Immature natural killer cell (primary cell): ENCODE results near the gene ADK. TPM values are rescaled to one million over a fixed set of nuclear protein-coding genes. Genes with fewer than 3 reads are reported as not detected.
"Not testable (repeated sequence)": the region's sequence is repeated elsewhere in the genome, so short reads cannot be mapped to it uniquely, and the experiment has no call there.

Source experiments
- DNase-seq, 3 donors: peaks; one replicate each; pipeline ENCODE4 v3.0.0; 2022; ENCODE audit warnings: mixed read lengths in 1 of 3
- H3K27ac Mint-ChIP-seq, 6 donors: one replicate each; pipeline ENCODE4 v1.8.0; 2020; ENCODE audit warnings: mixed read lengths in 6 of 6, mild to moderate bottlenecking in 5 of 6, inconsistent platforms in 4 of 6, moderate library complexity in 3 of 6
- H3K27me3 Mint-ChIP-seq, 3 donors: one replicate each; pipeline ENCODE4 v1.8.0; 2020 to 2021; ENCODE audit warnings: low read depth in 3 of 3, mild to moderate bottlenecking in 3 of 3, mixed read lengths in 3 of 3, moderate library complexity in 3 of 3, inconsistent platforms in 1 of 3
- H3K36me3 Mint-ChIP-seq, 3 donors: one replicate each; pipeline ENCODE4 v1.8.0; 2020; ENCODE audit warnings: mixed read lengths in 3 of 3, inconsistent platforms in 2 of 3, mild to moderate bottlenecking in 2 of 3
- H3K4me1 Mint-ChIP-seq, 2 donors: one replicate each; pipeline ENCODE4 v1.8.0; 2020; ENCODE audit warnings: inconsistent platforms in 2 of 2, mild to moderate bottlenecking in 2 of 2, mixed read lengths in 2 of 2, moderate library complexity in 1 of 2
- H3K4me3 Mint-ChIP-seq, 5 donors: one replicate each; pipeline ENCODE4 v1.8.0; 2020; ENCODE audit warnings: mild to moderate bottlenecking in 5 of 5, mixed read lengths in 5 of 5, inconsistent platforms in 3 of 5, moderate library complexity in 3 of 5
- H3K9me3 Mint-ChIP-seq, 6 donors: one replicate each; pipeline ENCODE4 v1.8.0; 2020; ENCODE audit warnings: mild to moderate bottlenecking in 6 of 6, mixed read lengths in 6 of 6, inconsistent platforms in 4 of 6, moderate library complexity in 3 of 6
- polyA plus RNA-seq, 3 donors: library from polyadenylated mRNA; unstranded; fragments of 300-500 nt; fragmentation: Illumina TruSeq; gene quantifications; one replicate each; pipeline ENCODE4 v1.2.3, GENCODE V29; 2021

ADK gene
- polyA plus RNA-seq, 3 donors from 2014 or later = 26.9 to 36.7 (median 28.4) TPM

GRCh38 chr10:74480778-74481177 is 329.8 kb downstream of the ADK start:
- no peak for DNase-seq
- Mint-ChIP-seq H3K4me1 (no peaks in the 10 kb centered on the region), H3K4me3 (no peak overlapping the region), H3K9me3 (peaks cover 0 to 6% (median 2%) of the 10 kb centered on the region in 6 donors), H3K27me3 (peaks cover 0 to 4% (median 2%) of the 10 kb centered on the region in 3 donors), H3K27ac (no peak overlapping the region), H3K36me3 (peaks cover 15 to 23% (median 18%) of the 10 kb centered on the region in 3 donors)

DNA sequence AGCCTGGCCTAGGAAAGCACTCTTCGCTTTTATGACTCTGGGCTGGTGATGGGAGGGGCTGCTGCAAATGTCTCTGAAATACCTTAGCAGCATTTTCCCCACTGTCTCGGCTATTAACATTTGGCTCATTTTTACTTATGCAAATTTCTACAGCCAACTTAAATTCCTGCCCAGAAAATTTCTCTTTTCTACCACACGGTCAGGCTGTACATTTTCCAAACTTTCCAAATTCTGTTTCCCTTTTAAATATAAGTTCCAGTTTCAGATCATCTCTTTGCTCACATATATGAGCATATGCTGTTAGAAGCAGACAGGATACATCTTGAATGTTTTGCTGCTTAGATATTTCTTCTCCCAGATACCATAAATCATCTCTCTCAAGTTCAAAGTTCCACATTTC is 332.3 kb downstream of the ADK start:
- H3K27ac Mint-ChIP-seq = no peak overlapping the region
- H3K4me3 Mint-ChIP-seq = no peak overlapping the region
- H3K27me3 Mint-ChIP-seq = peaks cover 0 to 4% (median 2%) of the 10 kb centered on the region in 3 donors

DNA sequence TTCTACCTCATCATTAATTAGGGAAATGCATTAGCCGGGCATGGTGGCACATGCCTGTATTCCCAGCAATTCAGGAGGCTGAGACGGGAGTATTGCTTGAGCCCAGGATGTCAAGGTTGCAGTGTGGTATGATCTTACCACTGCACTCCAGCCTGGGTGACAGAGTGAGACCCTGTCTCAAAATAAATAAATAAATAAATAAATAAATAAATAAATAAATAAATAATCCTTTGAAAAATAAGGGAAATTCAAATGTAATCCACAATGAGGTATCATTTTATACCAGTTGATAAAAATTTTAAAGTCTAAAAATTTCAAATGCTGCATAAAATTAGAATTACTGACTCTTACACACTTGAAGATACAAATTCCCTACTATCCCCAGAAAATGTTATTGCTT is 334.3 kb downstream of the ADK start:
- no peak overlapping the region for H3K4me3 Mint-ChIP-seq
- peaks cover 0 to 4% (median 2%) of the 10 kb centered on the region in 3 donors for H3K27me3 Mint-ChIP-seq
- peaks cover 0 to 6% (median 2%) of the 10 kb centered on the region in 6 donors for H3K9me3 Mint-ChIP-seq
- peaks cover 15 to 23% (median 21%) of the 10 kb centered on the region in 3 donors for H3K36me3 Mint-ChIP-seq
- no peaks in the 10 kb centered on the region for H3K4me1 Mint-ChIP-seq
- no peak for DNase-seq
- H3K27ac Mint-ChIP-seq = no peak overlapping the region

More for the DNA sequence above, 332.3 kb downstream of the ADK start:
- no peaks in the 10 kb centered on the region for H3K4me1 Mint-ChIP-seq
- H3K9me3 Mint-ChIP-seq = peaks cover 0 to 6% (median 2%) of the 10 kb centered on the region in 6 donors
- H3K36me3 Mint-ChIP-seq = peaks cover 15 to 23% (median 21%) of the 10 kb centered on the region in 3 donors
- DNase-seq = no peak

DNA sequence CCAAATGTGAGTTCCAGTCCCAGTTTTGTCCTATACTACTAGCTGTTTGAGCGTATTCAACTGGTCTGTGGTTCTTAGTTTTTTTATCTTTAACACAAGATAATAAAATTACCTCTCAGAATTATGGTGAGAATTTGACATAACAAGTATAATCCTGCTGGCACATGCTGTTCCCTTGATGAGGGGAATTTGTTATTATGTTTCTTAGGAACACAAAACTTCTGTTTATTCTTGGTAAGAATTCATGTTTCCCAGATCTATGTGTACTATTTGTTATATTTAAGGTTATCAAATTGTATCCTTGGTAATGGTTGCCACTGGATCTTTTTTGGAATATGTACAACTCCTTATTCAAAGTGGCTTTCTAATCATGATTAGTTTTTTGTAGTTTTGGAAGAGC is 335.6 kb downstream of the ADK start:
- DNase-seq = no peak
- Mint-ChIP-seq H3K4me3 (no peak overlapping the region), H3K9me3 (peaks cover 0 to 6% (median 2%) of the 10 kb centered on the region in 6 donors), H3K27ac (no peak overlapping the region), H3K27me3 (peaks cover 0 to 1% (median 0%) of the 10 kb centered on the region in 3 donors), H3K36me3 (peaks cover 15 to 18% (median 18%) of the 10 kb centered on the region in 3 donors), H3K4me1 (no peaks in the 10 kb centered on the region)

DNA sequence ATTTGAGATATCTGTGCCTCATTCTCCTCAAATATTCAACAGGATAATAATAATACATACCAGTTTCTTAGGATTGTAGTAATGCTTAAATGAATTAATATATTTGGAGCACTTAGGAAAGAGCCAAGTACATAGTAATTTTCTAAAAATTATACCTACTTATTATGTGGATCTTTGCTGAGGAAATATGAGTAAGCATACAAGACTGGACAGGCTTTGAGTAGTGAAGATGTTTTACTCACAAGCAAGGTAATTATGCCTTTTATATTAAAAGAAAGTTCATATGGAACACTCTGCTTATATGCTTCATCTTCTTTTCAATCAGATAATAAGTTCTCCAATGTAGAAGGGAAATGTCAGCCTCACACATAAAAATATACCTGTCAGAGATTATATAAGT is 337.9 kb downstream of the ADK start:
- Mint-ChIP-seq H3K9me3 (no peaks in the 10 kb centered on the region), H3K27ac (no peak overlapping the region), H3K4me3 (no peak overlapping the region), H3K36me3 (peaks cover 1 to 6% (median 2%) of the 10 kb centered on the region in 3 donors), H3K27me3 (no peaks in the 10 kb centered on the region), H3K4me1 (no peaks in the 10 kb centered on the region)
- DNase-seq = no peak

- no peaks in the 10 kb centered on the region for H3K27me3 Mint-ChIP-seq
- no peak for DNase-seq
- no peak overlapping the region for H3K4me3 Mint-ChIP-seq
- H3K27ac Mint-ChIP-seq = no peak overlapping the region
- no peaks in the 10 kb centered on the region for H3K9me3 Mint-ChIP-seq
- no peaks in the 10 kb centered on the region for H3K4me1 Mint-ChIP-seq
- peaks cover 0 to 3% (median 0%) of the 10 kb centered on the region in 3 donors for H3K36me3 Mint-ChIP-seq
Observed at GRCh38 chr10:74490551-74490950, 339.5 kb downstream of the ADK start.

GRCh38 chr10:74491014-74491413 is 340.0 kb downstream of the ADK start:
- peaks cover 0 to 3% (median 0%) of the 10 kb centered on the region in 3 donors for H3K36me3 Mint-ChIP-seq
- H3K4me1 Mint-ChIP-seq = no peaks in the 10 kb centered on the region
- no peak overlapping the region for H3K27ac Mint-ChIP-seq
- no peak for DNase-seq
- no peaks in the 10 kb centered on the region for H3K27me3 Mint-ChIP-seq
- H3K4me3 Mint-ChIP-seq = no peak overlapping the region
- no peaks in the 10 kb centered on the region for H3K9me3 Mint-ChIP-seq

DNA sequence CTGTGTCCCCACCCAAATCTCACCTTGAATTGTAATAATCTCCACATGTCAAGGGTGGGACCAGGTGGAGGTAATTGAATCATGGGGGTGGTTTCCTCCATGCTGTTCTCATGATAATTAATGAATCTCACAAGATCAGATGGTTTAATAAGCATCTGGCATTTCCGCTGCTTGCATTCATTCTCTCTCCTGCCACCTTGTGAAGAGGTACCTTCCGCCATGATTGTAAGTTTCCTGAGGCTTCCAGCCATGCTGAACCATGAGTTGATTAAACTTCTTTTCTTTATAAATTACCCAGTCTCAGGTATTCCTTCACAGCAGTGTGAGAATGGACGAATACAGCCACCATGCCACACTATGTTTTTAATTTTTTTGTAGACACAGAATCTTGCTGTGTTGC is 345.3 kb downstream of the ADK start:
- not testable (repeated sequence) for H3K9me3 Mint-ChIP-seq, DNase-seq, H3K4me3 Mint-ChIP-seq, H3K4me1 Mint-ChIP-seq, H3K27me3 Mint-ChIP-seq, H3K27ac Mint-ChIP-seq
- peaks cover 14 to 21% (median 15%) of the 10 kb centered on the region in 3 donors for H3K36me3 Mint-ChIP-seq

DNA sequence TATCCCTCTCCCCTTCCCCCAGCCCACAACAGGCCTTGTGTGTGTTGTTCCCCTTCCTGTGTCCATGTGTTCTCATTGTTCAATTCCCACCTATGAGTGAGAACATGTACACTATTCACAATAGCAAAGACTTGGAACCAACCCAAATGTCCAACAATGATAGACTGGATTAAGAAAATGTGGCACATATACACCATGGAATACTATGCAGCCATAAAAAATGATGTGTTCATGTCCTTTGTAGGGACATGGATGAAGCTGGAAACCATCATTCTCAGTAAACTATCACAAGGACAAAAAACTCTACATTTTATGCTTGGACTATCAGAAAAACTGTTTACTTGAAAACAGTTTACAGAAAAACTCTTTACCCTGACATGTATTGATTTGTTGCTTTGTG is 347.6 kb downstream of the ADK start:
- not testable (repeated sequence) for H3K27me3 Mint-ChIP-seq, H3K4me3 Mint-ChIP-seq, H3K4me1 Mint-ChIP-seq, DNase-seq, H3K27ac Mint-ChIP-seq, H3K9me3 Mint-ChIP-seq
- H3K36me3 Mint-ChIP-seq = peaks cover 15 to 21% (median 17%) of the 10 kb centered on the region in 3 donors

DNA sequence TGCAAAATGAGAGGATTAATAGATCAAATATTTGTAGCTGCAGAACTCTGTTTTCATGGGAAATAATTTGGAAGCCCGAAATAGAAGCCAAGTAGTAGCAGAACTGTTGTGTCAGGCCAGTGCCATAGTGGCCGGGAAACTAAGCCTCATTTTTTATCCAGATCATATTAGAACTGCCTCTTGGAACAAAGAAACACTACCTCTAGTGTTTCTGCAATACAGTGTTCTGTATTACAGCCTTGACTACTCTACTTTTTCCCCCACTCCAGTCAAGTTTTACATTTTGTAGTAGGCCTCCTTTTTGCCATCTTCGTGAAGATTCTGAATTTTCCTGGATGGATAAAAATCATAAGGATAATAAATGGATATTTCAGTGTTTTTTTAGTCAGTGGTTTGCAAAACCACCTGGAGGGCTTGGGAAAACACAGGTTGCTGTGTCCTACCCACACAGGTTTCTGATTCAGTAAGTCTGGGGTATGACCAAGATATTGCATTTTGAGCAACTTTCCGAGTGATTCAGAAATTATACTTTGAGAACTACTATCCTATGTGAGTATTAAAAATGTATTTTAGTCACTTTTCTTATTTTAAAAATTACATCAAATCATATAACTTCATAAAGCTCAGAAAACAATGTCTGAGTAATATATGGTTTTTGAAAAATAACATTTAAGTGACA is 349.1 kb downstream of the ADK start:
- no peak overlapping the region for H3K27ac Mint-ChIP-seq
- H3K9me3 Mint-ChIP-seq = no peaks in the 10 kb centered on the region
- peaks cover 18 to 21% (median 21%) of the 10 kb centered on the region in 3 donors for H3K36me3 Mint-ChIP-seq
- H3K27me3 Mint-ChIP-seq = no peaks in the 10 kb centered on the region
- DNase-seq = no peak
- H3K4me1 Mint-ChIP-seq = no peaks in the 10 kb centered on the region
- H3K4me3 Mint-ChIP-seq = no peak overlapping the region

GRCh38 chr10:74500816-74501215 is 349.8 kb downstream of the ADK start:
- DNase-seq = no peak
- Mint-ChIP-seq H3K27me3 (no peaks in the 10 kb centered on the region), H3K36me3 (peaks cover 22 to 28% (median 27%) of the 10 kb centered on the region in 3 donors), H3K9me3 (no peaks in the 10 kb centered on the region), H3K4me1 (no peaks in the 10 kb centered on the region), H3K27ac (no peak overlapping the region), H3K4me3 (no peak overlapping the region)

GRCh38 chr10:74502963-74503608 is 352.1 kb downstream of the ADK start:
- no peak overlapping the region for H3K4me3 Mint-ChIP-seq
- H3K9me3 Mint-ChIP-seq = no peaks in the 10 kb centered on the region
- H3K4me1 Mint-ChIP-seq = no peaks in the 10 kb centered on the region
- peaks cover 15 to 21% (median 19%) of the 10 kb centered on the region in 3 donors for H3K36me3 Mint-ChIP-seq
- no peaks in the 10 kb centered on the region for H3K27me3 Mint-ChIP-seq
- no peak overlapping the region for H3K27ac Mint-ChIP-seq
- no peak for DNase-seq

GRCh38 chr10:74507951-74508350 is 356.9 kb downstream of the ADK start:
- Mint-ChIP-seq H3K4me3 (no peak overlapping the region), H3K27me3 (peaks cover 0 to 2% (median 0%) of the 10 kb centered on the region in 3 donors), H3K36me3 (peaks cover 21 to 32% (median 27%) of the 10 kb centered on the region in 3 donors), H3K9me3 (peaks cover 12 to 24% (median 16%) of the 10 kb centered on the region in 6 donors), H3K4me1 (no peaks in the 10 kb centered on the region), H3K27ac (no peak overlapping the region)
- DNase-seq = no peak

DNA sequence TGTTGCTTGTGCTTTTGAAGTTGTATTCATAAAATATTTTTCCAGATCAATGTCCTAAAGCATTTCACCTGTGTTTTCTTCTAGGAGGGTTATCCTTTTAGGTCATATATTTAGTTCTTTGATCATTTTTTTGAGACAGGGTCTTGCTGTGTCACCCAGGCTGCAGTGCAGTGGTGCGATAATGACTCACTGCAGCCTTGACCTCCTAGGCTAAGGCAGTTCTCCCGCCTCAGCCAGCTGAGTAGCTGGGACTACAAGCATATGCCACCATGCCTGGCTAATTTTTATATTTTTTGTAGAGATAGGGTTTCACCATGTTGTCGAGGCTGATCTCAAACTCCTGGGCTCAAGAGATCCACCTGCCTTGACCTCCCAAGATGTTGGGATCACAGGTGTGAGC is 359.6 kb downstream of the ADK start:
- Mint-ChIP-seq H3K27me3 (peaks cover 0 to 2% (median 2%) of the 10 kb centered on the region in 3 donors), H3K4me1 (no peaks in the 10 kb centered on the region), H3K36me3 (peaks cover 34 to 45% (median 34%) of the 10 kb centered on the region in 3 donors), H3K27ac (no peak overlapping the region), H3K9me3 (peaks cover 23 to 49% (median 39%) of the 10 kb centered on the region in 6 donors), H3K4me3 (no peak overlapping the region)
- DNase-seq = no peak
